ENCODE measurements around the gene MAP3K5. TPM values are rescaled to one million over a fixed set of nuclear protein-coding genes. Genes with fewer than 3 reads are reported as not detected.

The MAP3K5 gene
- total and polyA plus RNA-seq, 2 donors (not counting 3 experiments of a cell fraction or from before 2014, with no cell fraction given): 1.5 to 7.0 TPM

- Histone ChIP-seq H3K4me2 (ENCODE audit: insufficient read depth, low read length) (no peak overlapping the region), H3K36me3 (ENCODE audit: control insufficient read depth in 2 of 2, extremely low read depth in 1 of 2, insufficient read depth in 2 of 2, low read length in 2 of 2) (no peaks in the 10 kb centered on the region), H3K27me3 (ENCODE audit: control insufficient read depth in 2 of 2, insufficient read depth in 2 of 2, low read length in 2 of 2) (no peaks in the 10 kb centered on the region), H3K4me1 (ENCODE audit: control insufficient read depth, extremely low read depth, insufficient read depth, low read length) (no peaks in the 10 kb centered on the region), H4K20me1 (replicated peaks; ENCODE audit: control insufficient read depth, extremely low read depth, insufficient read depth, low read length) (no peaks in the 10 kb centered on the region), H2AFZ (ENCODE audit: low read depth, low read length) (no peak overlapping the region), H3K9ac (replicated peaks; ENCODE audit: extremely low read depth, insufficient read depth, low read length) (no peak overlapping the region), H3K9me1 (replicated peaks; ENCODE audit: control insufficient read depth, extremely low read depth, insufficient read depth, low read length) (no peaks in the 10 kb centered on the region), H3K79me2 (ENCODE audit: control insufficient read depth, insufficient read depth, low read length) (no peaks in the 10 kb centered on the region), H3K9me3 (replicated peaks; ENCODE audit: control insufficient read depth, insufficient read depth, low read length) (no peaks in the 10 kb centered on the region), H3K27ac (ENCODE audit: insufficient read depth, low read depth, low read length) (no peak overlapping the region), H3K4me3 (replicated peaks in 1 of 3; ENCODE audit: insufficient read depth in 1 of 3, low read depth in 1 of 3, low read length in 3 of 3) (no peak overlapping the region)
- CTCF ChIA-PET: interaction anchor here (0.6 kb wide), 1 partner anchor 10 kb away, joined by 3 read pairs; no protein-coding TSS in a partner anchor
- FAIRE-seq: no peak
- POLR2A ChIA-PET: no interaction called here
- no TSS peak for BruUV-seq (replicated peaks)
- dilution Hi-C loops (cut with MboI; ENCODE audit: extremely low pct_ligation_motif_present, low sequenced_read_pairs): no loop called here
- DNase-seq (ENCODE audit: low read depth, low spot score): no peak
- TF ChIP-seq POLR2A (IDR thresholded peaks at IDR 0.05; ENCODE audit: low read depth, low read length): no peak
- no peak for TF ChIP-seq MYC (IDR thresholded peaks at IDR 0.05; ENCODE audit: low read depth, low read length)
- no peak for TF ChIP-seq JUN (IDR thresholded peaks at IDR 0.05; ENCODE audit: borderline replicate concordance, insufficient read depth, insufficient read length, low read depth)
- no peak for TF ChIP-seq EZH2 (IDR thresholded peaks at IDR 0.05; ENCODE audit: borderline replicate concordance, low read depth, low read length, severe bottlenecking)
- TF ChIP-seq CTCF (IDR thresholded peaks at IDR 0.05; ENCODE audit: extremely low read depth in 1 of 2, insufficient read depth in 1 of 2, low read depth in 1 of 2, low read length in 2 of 2): no peak
- TF ChIP-seq, protein P1, sequence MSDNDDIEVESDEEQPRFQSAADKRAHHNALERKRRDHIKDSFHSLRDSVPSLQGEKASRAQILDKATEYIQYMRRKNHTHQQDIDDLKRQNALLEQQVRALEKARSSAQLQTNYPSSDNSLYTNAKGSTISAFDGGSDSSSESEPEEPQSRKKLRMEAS (IDR thresholded peaks at IDR 0.05; ENCODE audit: insufficient read depth, insufficient read length): no peak
- TF ChIP-seq GATA2 (IDR thresholded peaks at IDR 0.05; ENCODE audit: insufficient read depth, insufficient read length, low read depth, low read length): no peak
- TF ChIP-seq POLR2AphosphoS5 (IDR thresholded peaks at IDR 0.05; ENCODE audit: insufficient read depth, low read depth, low read length): no peak
- no peak for TF ChIP-seq FOS (IDR thresholded peaks at IDR 0.05; ENCODE audit: borderline replicate concordance, insufficient read depth, low read length)
- intact Hi-C loops (cut with micrococcal nuclease): no loop called here
Observed at GRCh38 chr6:136747507-136747906, 44.8 kb downstream of the MAP3K5 start.

Measured in endothelial cell of umbilical vein (primary cell).